Limb (tissue), 2 donors: ENCODE data around the gene FAM111B.
"Not testable (repeated sequence)": the region's sequence is repeated elsewhere in the genome, so short reads cannot be mapped to it uniquely, and the experiment has no call there.

Source experiments
- DNase-seq, 2 donors: peaks; one replicate each; pipeline ENCODE4 v3.0.0-alpha.2; 2016; ENCODE audit errors: extremely low spot score in 2 of 2

The FAM111B gene

GRCh38 chr11:59097938-59098337 lies 9.1 kb upstream of the FAM111B start:
- not testable (repeated sequence) for DNase-seq

DNA sequence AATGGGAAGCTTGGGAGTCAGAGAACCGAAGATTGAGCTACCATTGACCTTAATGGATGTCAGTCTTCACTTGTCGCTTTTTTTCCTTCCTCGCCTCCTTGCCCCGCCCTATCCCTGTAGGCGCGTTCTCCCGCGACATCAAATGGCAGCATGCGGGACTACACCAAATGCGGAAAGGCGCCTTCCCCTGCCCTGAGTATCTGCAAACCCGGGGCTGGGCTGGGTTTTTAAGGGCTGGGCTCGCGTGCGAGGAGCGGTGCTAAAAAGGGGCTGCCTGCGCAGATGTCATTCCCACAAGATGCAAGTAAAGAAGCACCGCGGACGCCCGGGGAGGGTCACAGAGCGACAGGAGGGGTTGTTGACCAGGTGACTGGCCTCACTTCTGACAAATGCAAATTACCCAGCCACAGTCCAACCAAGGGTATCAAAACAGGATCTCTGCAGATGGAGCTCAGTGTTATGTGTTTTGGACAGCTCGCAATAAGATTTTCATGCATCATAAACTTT lies 4.7 kb upstream of the FAM111B start:
- DNase-seq, result peak; percentile 5 to 54

DNA sequence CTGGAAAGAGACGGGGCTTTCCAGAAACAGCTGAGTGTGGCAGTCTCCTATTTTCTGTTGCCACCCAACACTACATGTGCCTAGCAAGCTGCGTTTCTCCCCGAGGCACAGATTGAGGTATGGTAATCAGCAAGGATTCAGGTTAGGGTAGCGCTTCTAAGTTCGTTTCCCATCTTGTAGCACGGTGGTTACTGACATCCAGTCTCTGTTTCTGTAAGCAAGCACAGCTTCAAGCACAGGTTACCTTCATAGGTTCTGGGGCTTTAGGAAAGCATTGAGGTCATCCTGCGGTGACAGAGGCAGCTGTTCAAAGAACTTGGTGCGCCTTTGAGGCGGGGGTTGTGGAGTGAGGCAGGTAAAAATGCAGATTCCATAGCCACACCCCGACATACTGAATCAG lies 684 bp downstream of the FAM111B start:
- peak in 1 of 2 donors; percentile 2 for DNase-seq

GRCh38 chr11:59112494-59112893 lies 5.5 kb downstream of the FAM111B start:
- DNase-seq, result no peak

DNA sequence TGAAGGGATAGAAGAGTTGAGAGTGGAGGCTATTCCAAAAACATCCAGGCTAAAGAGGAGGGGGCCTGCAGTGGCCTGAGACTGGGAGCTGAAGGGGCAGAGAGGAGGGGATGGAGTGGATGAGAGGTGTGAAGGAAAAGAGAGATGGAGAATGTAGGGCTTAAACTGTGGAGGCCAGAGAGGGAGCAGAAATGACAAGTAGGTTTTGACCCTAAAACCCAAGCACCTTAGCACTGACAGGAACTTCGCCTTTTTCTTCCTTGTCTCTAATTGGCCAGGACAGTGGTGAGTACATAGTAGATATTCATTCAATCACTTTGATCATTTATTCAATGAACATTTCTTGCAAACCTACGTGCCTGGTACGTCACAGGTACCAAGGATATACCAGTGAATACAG lies 7.3 kb downstream of the FAM111B start:
- DNase-seq, result no peak

DNA sequence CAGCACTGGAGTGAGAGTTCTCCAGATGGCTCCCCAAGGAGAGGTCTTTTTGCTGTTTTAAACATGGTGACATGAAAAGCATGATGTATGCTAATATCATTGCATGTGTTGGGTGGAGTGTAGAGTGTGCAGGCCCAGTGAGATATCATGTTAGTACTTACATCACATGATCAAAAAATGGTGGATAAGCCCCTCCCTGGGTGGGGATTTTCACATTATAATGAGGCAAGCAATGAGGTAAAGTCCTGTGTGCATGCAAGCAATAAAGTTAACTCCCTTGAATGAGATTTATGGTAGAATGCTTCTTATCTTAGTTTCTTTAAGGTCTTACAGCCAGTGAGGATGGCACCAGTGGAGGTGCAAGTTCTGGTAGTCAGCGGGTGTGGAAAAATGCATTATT lies 8.5 kb downstream of the FAM111B start:
- no peak for DNase-seq

GRCh38 chr11:59117774-59118173 lies 10.7 kb downstream of the FAM111B start:
- no peak for DNase-seq

- no peak for DNase-seq
These were observed 12.8 kb downstream of the FAM111B start for GRCh38 chr11:59119826-59120225.

- DNase-seq, result peak; percentile 75 to 91
These were observed 28.8 kb downstream of the FAM111B start for GRCh38 chr11:59135648-59136461.

GRCh38 chr11:59136551-59136950 lies 29.5 kb downstream of the FAM111B start:
- not testable (repeated sequence) for DNase-seq

DNA sequence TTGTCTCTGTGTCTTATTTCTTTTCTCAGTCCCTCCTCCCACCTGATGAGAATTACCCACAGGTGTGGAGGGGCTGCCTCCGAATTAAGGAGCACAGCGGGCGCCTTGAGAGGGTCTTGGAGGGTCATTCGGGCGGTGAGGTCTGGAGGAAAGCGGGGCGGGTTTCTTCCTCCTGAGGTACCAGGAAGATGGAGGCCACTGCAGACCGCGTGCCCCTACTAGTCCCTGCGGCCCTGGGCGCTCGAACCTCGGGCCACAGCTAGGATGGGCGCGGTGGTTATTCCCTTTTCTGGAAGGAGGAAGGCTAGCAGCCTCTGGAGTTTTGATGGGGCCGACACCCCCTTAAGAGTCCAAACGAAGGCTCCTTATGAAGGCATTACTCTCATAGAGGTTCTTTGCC lies 30.2 kb downstream of the FAM111B start:
- DNase-seq, result no peak

DNA sequence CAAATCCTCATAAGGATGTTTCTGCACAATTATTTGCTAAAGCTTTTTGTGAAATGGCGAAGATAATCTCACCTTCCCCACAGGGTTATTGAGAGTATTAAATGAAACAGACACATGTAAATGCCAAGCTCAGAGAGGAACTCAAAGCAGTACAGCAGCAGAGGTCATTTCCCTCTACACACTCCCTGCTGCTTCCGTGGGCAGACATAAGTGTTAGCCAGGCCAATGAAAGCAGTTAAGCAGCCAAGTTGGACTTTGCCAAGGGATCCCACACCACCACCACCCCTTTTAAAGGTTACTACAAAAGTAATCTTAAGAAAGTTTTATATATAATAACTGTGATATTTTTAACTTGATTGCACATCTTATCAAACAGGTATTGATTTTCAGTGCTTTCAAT lies 31.6 kb downstream of the FAM111B start:
- DNase-seq, result no peak

DNA sequence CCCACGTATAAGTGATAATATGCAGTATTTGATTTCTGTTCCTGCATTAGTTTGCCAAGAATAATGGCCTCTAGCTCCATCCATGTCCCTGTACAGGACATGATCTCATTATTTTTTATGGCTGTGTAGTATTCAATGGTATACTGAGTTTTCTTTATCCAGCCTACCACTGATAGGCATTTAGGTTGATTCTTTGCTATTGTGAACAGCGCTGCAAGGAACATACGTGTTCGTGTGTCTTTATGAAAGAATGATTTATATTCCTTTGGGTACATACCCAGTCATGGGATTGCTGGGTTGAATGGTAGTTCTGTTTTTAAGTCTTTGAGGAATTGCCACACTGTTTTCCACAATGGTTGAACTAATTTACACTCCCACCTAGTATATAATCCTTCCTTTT lies 34.2 kb downstream of the FAM111B start:
- no peak for DNase-seq

DNA sequence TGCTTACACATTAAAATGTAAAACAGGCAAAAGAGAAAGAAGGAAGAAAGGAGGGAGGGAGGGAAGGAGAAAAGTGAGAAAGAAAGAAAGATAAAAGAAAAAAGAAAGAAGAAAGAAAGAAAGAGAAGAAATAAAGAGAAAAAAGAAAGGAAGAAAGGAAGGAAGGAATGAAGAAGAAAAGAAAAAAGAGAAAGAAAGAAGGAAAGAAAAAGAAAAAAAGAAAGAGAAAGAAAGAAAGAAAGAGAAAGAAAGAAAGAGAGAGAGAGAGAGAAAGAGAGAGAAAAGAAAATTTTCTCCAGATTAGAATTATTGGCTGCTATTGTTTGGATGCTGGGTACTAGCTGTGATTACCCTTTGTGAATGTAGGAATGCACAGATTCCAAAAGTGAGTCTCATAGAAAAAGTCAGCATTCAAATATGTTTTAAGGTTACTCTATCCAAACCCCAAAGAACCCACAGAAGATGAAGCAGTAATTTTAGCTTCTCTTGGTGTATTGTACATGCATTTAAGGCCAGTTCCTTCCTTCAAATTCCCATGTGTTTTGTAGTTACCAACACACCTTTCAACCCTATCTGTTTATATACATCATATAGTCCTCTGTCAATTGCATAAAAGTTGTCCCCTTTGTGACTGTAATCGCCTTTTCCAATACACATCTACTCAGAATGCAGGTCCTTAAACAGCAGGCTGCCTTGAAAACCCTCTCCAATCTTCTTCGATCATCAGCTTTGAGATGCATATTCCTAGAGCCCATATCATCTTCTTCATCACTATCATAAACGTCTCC lies 34.8 kb downstream of the FAM111B start:
- DNase-seq, result no peak

DNA sequence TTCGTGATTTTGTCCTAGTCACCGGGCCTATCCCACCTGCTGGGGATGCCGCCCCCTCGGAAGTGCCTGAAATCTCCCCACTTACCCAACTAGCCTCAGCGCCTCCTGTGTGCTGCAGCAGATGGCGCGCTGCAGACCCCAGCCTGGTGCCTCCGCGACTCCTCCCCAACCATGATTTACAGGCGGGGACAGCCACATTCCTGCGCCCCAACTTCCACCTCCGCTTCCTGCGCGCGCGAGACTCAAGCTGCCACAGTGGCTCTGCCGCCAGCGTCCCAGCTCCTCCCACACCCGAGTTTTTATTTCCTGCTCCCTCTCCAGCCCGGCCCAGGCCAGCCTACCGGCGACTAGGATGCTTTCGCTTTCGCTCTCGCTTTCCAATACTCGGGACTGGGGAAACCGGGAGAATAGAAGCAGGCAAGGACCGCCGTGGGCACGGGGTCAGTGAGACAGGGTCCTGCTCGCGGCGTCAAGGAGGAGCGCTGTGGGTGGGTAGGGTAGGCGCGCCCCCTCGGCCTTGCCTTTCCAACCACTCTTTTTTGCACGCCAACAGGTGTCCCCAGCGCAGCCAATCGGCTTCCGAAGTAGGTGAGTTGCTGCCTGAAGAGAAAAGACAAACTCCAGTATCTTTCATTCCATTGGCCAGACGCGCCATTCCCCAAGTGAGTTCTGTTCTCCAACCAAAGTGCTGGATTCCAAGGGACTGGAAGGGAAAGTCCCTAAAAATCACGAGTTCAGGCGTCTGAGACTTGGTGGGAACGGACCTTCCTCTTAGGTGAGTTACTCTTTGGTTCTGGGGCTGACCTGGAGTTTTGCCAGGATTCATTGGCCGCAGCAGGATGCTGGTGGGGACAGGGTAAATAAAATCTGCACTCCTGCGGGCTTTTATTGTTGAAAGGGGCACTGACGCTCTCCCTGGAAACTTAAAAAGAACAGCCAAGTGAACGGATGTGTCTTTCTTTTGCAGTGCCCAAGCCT lies 35.8 kb downstream of the FAM111B start, which contains the start of gene FAM111A:
Gene FAM111A (plus strand): TSS at position 327 of the 978 bp plus-strand sequence. CDS start 6,017 bp downstream, outside the sequence.
- peak; percentile 86 to 88 for DNase-seq

GRCh38 chr11:59144096-59144495 lies 37.1 kb downstream of the FAM111B start:
- DNase-seq, result no peak

GRCh38 chr11:59144579-59145345 lies 37.7 kb downstream of the FAM111B start:
- peak; percentile 83 to 84 for DNase-seq

DNA sequence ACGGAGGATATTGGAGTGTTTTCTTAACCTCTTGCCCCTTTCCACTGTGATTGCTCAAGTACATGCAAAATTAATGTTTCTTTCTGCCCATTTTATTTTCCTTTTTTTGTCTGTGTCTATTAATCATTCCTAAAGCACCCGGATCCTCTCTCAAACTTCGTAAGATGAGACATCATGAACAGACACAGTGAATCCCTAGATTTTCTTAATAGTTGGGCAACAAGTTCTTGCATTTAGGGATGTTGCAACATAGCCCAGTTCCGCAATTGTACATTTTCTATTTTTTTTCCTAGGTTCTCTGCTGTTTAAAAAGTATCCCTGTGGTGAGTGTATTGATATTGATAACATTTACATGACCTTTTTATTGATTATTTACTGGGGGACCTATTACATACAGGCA lies 38.5 kb downstream of the FAM111B start:
- DNase-seq, result no peak

- no peak for DNase-seq
These were observed 44.7 kb downstream of the FAM111B start for GRCh38 chr11:59151761-59152160.

DNA sequence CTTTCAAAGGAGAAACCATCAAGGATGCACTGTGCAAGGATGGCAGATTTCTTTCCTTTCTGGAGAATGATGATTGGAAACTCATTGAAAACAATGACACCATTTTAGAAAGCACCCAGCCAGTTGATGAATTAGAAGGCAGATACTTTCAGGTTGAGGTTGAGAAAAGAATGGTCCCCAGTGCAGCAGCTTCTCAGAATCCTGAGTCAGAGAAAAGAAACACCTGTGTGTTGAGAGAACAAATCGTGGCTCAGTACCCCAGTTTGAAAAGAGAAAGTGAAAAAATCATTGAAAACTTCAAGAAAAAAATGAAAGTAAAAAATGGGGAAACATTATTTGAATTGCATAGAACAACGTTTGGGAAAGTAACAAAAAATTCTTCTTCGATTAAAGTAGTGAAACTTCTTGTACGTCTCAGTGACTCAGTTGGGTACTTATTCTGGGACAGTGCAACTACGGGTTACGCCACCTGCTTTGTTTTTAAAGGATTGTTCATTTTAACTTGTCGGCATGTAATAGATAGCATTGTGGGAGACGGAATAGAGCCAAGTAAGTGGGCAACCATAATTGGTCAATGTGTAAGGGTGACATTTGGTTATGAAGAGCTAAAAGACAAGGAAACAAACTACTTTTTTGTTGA lies 45.4 kb downstream of the FAM111B start:
- no peak for DNase-seq
